Renal cortex interstitium (tissue), 11 donors: ENCODE measurements around the gene CPED1. TPM values are rescaled to one million over a fixed set of nuclear protein-coding genes. Genes with fewer than 3 reads are reported as not detected.
A peak's percentile ranks its signal among the peaks of the same experiment; 100 is the strongest.
"Not testable (repeated sequence)": the region's sequence is repeated elsewhere in the genome, so short reads cannot be mapped to it uniquely, and the experiment has no call there.

Source experiments
- DNase-seq, 11 donors: peaks; one replicate each; pipeline ENCODE4 v3.0.0-alpha.2; 2013; ENCODE audit warnings: low read depth in 9 of 11, low spot score in 4 of 11; ENCODE audit errors: extremely low read depth in 1 of 11
- polyA plus RNA-seq, 3 donors: library from polyadenylated mRNA; unstranded; fragments of 120-200 nt; gene quantifications; one replicate each; pipeline ENCODE4 v1.2.1, GENCODE V29; 2013; ENCODE audit not compliant: insufficient read length in 3 of 3

Gene CPED1
- polyA plus RNA-seq, 3 donors, result 37.1 to 43.9 (median 43.3) TPM

DNA sequence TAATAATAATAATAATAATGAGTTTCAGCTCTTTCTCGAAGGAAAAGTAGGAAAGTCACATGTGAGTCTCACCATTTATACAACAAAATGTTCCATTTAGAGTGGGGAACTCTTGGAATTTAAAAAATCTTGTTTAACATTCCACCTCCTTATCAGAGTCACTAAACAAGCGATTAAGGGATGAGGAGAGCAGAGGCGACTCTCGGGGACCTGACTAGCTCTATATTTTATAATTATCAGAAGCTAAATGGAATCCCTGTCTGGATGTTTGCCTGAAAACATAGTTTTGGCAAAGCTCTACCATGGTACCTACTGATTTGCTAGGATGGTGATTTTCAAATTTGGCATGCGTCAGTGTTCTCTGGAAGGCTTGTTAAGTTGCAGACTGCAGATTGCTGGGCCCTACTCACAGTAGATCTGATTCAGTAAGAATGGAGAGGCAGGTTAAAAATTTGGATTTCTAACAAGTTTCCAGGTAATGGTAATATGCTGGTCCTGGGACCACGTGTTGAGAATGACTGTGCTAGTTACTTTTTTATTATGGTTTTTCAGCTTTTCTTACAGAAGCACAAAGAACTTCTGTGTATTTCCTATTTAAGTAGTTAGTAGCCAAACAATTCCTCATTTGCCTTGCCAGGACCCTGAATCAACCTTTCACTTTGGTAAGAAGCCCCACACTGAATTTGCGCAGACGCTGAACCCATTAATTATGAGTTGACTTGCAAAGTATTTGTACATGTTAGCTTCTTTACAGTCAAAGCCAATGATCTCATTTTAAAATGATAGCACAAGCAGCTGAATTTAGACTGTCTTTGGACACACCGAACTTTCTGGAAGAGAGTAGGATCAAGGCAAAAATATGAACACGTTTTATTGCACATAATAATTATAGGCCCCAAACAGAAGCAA lies 39.5 kb downstream of the CPED1 start:
- DNase-seq, result no peak

DNA sequence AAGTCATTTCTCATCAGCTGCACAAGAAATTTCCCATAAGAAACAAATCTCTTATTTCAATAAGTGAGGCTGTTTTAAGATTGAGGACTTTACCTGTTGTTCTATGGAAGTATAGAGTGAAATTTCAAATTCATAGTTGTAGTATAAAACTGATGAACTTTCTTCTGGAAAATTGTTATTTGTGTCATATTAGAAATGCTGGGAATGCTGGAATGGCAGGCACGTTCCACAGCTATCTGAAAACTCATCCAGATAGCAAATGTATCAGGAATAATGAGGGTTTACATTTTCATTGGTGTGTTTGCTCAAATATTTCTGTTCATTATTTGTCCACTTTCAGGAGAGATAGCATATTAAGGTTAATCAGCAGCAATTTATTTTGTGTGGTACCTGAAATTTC lies 40.8 kb downstream of the CPED1 start:
- DNase-seq, result no peak

DNA sequence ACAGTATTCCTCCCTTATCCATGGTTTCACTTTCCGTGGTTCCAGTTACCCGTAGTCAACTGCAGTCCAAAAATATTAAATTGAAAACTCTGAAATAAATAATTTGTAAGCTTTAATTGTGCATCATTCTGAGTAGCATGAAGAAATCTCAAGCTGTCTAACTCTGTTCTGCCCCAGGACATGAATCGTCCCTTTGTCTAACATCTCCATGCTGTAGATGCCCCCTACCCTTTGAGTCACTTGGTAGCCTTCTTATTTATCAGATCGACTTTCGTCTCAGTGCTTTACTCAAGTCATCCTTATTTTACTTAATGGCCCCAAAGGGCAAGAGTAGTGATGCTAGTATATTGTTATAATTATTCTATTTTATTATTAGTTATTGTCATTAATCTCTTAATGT lies 41.8 kb downstream of the CPED1 start:
- DNase-seq, result no peak

DNA sequence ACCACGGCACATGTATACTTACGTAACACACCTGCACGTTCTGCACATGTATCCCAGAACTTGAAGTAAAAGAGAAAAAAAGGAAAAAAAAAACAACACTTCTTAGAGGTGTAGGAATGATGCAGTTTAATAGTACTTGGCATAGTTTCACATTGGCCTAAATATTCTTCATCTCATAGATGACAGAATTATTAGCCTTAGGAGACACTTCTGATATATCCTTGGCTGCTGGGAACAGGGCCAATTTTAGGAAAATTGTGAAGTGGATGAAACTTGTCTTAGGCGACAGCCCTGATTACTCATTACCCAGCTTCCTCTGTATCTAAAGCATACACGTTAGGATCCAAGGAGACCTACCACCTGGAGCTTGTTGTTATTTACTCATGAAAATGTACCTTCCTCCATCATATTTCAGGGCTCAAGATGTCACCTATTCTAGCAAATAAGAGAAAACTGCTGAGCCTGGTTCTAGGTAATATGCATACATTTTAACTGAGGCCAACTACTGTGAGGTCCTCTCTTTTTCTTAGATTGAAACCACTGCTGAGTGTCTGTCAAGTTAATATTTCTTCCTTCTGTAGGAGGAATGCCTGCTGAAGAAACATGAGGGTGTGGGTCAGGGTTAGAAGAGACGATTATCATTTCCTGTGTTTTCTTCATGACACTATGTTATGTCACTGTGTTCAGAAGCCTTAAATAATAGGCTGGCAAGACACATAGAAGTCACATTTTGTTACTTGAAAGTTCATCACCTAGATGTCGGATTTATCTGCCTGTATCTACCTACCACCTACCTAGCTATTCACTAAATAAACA lies 44.3 kb downstream of the CPED1 start:
- peak in 1 of 11 donors; percentile 34 for DNase-seq

DNA sequence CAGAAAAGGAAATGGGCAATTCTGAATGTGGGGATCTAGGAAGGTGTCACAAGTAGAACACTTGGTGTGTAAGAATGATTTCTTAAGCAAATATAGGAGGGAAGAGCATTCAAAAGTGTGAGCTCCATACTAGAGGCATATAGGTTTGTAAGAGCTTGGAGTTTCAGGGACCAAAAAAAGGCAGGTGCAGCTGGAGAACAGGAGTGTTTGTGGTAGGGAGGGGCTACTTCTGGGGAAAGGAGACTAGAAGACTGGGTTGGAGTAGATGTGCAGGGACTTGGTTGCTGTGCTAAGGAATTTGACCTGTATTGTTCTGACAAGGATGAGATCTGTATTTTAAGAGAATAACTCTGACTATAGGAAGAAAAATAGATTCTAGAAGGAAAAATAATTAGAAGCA lies 46.4 kb downstream of the CPED1 start:
- DNase-seq, result no peak

DNA sequence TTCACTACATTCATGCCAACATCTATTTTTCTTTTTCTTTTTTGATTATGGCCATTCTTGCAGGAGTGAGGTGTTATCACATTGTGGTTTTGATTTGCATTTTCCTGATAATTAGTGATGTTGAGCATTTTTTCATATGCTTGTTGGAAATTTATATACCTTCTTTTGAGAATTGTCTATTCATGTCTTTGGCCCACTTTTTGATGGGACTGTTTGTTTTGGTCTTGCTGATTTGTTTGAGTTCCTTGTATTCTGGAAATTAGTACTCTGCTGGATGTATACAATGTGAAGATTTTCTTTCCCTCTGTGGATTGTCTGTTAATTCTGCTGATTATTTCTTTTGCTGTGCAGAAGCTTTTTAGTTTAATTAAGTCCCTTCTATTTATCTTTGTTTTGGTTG lies 48.3 kb downstream of the CPED1 start:
- DNase-seq, result not testable (repeated sequence)

DNA sequence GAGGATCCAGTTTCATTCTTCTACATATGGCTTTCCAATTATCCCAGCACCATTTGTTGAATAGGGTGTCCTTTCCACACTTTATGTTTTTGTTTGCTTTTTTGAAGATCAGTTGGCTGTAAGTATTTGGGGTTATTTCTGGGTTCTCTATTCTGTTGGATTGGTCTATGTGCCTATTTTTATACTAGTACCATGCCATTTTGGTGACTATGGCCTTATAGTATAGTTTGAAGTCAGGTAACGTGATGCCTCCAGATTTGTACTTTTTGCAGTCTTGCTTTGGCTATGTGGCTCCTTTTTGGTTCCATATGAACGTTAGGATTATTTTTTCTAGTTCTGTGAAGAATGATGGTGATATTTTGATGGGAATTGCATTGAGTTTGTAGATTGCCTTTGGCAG lies 48.8 kb downstream of the CPED1 start:
- not testable (repeated sequence) for DNase-seq

DNA sequence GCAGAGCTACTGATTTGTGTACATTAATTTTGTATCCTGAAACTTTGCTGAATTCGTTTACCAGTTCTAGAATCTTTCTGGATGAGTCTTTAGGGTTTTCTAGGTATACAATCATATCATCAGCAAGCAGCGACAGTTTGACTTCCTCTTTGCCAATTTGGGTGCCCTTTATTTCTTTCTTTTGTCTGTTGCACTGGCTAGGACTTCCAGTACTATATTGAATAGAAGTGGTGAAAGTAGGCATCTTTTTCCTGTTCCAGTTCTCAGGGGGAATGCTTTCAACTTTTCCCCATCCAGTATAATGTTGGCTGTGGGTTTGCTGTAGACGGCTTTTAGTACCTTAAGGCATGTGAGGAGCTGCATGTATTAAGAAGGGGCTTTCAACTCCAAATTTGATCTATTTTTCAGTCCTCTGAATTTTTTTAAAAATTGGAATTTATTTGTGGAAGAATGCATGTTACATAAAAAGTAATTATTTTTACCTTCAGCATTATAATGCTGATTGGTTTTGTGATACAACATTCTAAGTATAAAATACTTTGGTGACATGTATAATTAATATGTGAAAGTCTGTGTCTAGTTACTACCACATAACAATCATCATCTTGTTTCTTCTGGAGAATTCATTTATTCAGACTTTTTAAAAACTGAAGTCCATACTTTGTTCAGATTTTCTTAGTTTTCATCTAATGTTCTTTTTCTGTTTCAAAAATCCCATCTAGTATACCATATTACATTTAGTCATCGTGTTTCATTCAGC lies 49.6 kb downstream of the CPED1 start:
- DNase-seq, result no peak

DNA sequence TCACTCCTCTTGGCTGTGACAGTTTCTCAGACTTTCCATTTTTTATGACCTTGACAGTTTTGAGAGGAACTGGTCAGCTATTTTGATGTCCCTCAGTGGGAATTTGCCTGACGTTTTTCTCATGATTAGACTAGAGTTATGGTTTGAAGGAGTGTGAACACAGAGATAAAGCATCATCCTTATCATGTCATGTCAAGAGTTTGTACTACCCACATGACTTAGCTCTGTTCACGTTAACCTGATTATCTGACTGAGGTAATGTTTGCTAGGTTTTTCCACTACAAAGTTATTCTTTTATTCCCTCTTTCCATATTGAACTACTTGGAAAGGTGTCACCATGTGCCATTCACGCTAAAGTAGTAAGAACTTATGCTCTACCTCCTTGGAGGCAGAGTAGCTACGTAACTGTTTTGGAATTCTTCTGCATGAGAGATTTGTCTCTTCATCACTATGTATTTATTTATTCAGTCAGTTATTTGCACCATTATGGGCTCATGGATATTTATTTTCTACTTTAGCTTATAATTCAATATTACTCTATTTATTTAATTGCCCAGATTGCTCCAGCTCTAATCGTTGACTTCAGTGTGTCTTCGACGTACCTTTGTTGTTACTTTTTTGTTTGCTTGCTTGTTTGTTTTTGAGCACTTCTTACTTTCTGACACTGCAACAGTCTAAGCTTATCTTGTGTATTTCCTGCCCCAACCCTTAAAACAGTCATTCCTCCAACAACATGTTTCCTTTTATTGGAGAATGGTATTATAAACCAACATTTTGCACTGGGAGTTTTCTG lies 50.4 kb downstream of the CPED1 start:
- DNase-seq, result no peak

DNA sequence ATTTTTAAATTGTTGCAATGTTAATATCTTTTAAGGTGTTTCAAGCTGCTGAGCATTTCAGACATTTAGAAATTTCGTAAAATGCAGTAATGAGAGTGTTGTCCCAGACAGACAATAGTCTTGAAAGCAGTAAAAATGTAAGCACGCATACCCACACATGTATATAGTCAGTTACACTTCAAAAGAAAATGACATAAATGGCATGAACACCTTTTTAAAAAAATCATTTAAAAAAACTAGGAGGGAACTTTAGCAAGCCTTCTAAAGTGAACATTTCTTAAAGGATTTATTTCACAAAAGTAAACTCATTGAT lies 51.0 kb downstream of the CPED1 start:
- no peak for DNase-seq

DNA sequence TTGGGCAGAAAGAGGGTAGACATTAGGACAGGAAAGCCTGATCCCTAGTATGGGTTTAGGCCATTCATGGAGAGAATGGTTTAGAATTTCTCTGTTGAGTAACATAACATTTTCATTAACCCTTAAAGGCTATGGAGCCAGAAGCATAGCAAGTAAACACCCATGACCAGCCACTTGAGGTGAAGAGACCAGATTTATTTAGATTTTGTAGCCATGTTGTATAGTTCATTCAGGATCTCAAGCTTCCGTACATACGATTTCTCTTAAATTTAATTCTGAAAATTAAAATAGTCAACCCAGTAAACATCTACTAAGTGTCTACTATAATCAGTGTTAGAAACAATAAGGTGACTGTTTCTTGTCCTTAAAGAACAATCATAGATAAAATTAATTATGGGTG lies 51.5 kb downstream of the CPED1 start:
- no peak for DNase-seq

DNA sequence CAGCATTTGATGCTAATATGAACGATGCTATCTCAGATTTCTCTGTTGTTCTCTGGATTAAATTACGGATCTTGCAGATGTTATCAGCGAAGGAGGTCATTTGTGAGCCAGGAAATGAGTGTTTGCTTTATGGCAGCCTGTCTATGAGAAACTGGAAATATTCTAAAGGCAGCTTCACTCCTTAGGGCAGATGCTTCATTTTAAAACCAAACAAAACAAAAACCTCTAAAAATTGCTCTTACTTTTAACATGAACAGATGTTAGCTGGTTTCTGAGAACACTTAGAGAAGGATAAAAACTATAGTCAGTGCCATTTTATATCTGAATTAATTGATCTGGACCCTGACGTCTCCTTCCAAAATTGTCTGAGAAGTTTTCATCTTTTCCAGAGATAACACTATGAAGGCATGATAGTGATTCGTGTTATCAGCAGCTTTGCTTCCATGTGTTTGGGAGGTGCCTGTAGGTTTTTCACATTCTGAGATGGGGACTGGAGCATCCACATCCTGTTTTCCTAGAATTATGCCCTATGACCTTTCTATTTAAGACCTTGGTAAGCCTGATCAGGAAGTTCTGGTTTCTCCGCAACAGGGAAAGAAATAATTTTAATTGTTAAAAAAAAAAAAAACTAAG lies 53.1 kb downstream of the CPED1 start:
- DNase-seq, result no peak

DNA sequence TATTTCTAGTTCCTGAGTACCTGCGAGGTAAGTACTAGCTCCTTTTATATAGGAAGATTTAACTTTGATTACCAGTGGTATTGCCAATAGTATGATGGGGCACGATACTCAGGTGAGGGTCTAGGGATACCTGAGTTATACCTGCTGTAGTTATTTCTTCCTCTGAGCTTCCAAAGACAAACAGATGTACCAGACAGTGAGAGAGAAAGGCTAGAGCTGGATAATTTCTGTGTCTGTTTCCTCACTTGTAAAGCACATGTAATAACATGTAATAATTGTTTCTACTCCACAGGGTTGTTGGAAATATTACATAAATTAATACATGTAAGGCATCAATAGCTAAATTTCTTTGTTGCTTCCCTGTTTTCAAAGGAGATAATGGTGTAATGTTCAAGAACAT lies 53.7 kb downstream of the CPED1 start:
- DNase-seq, result no peak

DNA sequence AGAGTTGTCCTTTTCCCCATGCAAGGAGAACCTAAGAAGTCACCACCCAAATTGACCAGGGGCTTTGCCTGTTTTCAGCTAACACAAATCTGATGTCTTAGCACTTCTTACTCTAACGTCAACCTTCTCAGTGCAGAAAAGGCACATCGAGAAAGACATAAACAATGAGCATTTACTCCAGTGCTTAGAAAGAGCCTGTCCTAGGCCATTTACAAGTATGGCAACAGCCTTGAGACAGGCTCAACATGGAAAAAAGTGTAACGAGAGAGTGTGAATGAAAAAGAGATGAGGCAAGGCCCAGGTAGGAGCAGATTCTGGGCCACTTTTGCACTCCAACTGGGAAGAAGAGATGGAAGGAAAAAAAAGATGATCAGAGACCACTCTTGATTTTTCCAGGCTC lies 54.4 kb downstream of the CPED1 start:
- DNase-seq, result no peak

DNA sequence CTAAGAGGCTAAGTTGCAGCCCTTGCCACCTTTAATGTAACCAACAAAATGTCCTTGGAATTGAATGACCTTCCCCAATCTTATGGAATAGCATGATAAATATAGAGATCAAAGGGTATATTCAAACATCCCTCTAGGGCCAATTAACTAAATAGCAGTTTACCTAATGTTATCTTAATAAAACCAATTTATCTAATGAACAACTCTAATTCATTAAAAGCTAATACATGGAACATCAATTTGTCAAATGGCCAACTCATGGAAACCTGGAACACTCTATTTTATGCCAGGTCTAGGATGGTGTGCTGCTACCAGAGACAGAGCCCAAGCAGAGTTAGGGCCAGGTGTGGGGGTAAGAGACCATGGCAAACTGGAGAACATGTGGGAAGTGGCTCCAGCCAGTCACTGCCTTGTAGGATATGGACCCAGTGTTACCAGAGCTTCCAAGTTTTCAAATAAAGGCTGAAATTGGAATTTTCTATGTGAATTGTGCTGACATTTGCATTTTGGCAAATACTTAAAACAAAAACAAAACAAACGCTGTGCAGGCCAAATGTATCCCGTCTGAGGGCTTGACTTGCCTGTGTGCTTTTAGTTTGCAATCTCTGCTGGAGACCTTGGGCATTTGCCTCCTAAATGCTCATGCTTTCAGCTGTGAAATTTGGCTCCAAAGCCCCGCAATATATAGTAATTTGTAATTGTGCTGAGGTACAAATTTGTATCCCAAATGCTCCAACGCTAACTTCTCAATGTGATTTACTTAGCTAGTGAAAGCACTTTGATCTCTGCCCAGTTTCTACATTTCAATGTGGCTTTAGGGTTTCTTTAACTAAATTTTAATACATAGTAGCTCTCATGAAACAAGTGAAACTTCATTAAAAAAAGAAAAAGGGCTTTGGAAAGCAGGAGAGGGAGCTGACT lies 55.1 kb downstream of the CPED1 start:
- DNase-seq, result no peak

DNA sequence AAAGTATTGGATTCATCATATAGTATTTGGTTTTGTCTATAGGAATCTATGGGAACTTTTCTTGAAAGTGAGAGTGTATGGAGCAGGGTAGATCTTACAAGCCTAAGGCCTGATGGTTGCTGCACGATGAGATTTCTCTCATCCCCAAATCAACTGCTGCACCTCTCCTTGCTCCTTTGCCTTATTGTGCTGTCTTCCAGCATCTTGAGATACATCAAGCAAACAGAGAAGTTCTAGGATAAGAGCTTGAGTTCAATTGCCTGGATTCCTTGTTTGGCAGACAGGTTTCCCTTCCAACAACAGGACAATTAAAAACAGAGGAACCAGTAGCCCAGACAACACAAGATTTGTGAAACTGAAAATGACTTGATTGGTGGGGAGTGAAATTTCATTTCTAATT lies 56.6 kb downstream of the CPED1 start:
- DNase-seq, result no peak

DNA sequence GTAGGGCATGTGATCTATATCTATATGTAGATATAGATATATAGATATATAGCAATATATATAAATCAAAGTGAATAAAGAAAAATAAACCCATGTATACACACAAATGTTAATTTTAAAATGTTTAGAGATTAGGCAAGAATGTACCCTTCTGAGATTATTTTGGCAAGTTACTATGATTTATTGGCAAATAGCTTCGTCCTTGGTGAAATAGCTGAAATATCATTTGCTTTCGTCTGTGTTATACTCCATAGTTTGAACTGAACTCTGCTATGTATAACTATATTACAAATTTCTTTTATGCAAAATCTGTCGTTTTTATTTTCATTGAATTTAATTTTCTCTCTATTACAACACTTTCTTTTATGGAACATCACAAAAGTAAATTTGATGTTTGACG lies 57.5 kb downstream of the CPED1 start:
- DNase-seq, result no peak
